ENCODE data around the gene HIGD1A.

HIGD1A gene

GRCh38 chr3:42849017-42849416 is 44.7 kb upstream of the HIGD1A start:
- DNase-seq (ENCODE audit: low read depth) = no peak
- H3K4me3 ChIP-seq (ENCODE audit: low read length) = no peak overlapping the region
- TF ChIP-seq, protein P1, sequence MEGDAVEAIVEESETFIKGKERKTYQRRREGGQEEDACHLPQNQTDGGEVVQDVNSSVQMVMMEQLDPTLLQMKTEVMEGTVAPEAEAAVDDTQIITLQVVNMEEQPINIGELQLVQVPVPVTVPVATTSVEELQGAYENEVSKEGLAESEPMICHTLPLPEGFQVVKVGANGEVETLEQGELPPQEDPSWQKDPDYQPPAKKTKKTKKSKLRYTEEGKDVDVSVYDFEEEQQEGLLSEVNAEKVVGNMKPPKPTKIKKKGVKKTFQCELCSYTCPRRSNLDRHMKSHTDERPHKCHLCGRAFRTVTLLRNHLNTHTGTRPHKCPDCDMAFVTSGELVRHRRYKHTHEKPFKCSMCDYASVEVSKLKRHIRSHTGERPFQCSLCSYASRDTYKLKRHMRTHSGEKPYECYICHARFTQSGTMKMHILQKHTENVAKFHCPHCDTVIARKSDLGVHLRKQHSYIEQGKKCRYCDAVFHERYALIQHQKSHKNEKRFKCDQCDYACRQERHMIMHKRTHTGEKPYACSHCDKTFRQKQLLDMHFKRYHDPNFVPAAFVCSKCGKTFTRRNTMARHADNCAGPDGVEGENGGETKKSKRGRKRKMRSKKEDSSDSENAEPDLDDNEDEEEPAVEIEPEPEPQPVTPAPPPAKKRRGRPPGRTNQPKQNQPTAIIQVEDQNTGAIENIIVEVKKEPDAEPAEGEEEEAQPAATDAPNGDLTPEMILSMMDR (IDR thresholded peaks at IDR 0.05; ENCODE audit: insufficient read depth, low read depth, low read length, missing control alignments) = no peak

DNA sequence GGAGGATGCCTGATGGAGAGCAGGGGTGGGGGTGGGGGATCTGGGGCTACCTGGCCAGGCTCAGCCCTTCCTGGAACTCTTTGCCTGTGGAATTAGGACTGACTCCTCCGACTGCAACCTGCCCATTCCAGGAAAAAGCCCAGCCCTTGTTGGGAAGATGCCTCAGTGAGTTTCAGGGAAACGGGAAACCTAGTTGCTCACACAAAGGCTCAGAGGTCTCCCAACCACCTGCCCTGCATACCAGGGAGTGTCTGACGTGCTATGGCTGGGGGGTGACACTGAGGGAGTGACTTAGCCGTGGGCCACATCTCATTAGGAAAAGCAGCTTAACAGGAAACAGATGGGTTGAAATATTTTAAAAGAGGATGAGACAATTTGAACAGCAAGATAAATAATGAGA is 43.4 kb upstream of the HIGD1A start:
- TF ChIP-seq, protein P1 (IDR thresholded peaks at IDR 0.05; ENCODE audit: insufficient read depth, low read depth, low read length, missing control alignments) = no peak
- no peak for DNase-seq (ENCODE audit: low read depth)
- H3K4me3 ChIP-seq (ENCODE audit: low read length) = no peak overlapping the region

DNA sequence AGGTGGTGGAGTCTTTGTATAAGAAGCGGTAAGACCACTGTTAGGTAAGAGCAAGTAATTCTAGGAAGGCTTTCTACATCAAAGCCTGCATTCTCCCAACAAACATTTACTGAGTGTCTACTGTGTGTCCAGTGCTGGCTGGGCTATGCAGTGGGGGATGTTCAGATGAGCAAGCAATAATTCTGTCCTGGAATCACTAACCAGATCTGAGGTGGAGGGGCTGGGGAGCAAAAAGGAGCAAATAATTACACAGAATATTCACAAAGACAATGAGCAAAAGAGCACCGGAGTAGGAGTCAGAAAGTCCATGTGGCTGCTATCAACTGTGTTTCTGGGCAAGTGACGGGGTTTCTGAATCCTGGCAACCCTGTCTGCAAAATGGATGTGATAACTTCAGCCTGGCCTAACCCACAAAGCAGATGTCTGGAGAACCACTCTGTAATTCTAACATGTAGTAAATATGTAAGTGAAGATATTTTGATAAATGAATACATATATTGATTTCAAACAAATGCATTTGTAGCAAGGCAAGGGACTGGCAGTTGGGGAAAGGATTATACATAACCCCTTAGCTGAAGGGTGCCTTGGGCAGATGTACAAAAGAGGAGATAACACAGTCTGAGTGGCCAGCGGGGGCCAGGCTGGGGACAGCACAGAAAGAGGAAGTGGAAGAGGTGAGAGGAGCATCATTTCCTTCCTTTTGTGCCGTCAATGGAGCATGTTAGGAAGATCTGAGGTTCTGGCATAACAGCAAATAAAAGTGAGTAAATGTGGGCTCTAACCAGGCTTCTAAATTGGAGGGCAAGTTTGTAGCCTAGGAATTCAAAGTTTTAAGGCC is 42.6 kb upstream of the HIGD1A start:
- TF ChIP-seq, protein P1 (IDR thresholded peaks at IDR 0.05; ENCODE audit: insufficient read depth, low read depth, low read length, missing control alignments) = no peak
- H3K4me3 ChIP-seq (ENCODE audit: low read length) = no peak overlapping the region
- no peak for DNase-seq (ENCODE audit: low read depth)

DNA sequence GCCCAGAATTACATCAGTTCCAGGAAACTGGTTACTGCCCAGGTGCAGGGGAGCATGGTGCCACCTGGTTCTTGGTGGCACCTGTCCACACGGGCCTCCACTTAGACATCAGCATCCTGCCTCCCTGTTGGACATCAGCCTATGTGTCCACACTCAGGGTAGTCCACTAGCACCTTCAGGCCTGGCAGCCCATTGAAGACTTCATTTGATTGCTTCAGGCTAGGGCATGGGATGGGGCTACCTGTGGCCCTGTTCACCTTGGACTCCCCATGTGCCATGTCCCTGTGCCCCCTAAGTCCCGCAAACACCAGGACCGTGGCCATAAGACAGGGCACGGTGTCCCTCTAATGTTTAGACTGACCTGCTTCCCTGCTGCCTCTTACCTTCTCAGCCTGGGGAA is 40.5 kb upstream of the HIGD1A start:
- no peak overlapping the region for H3K4me3 ChIP-seq (ENCODE audit: low read length)
- no peak for DNase-seq (ENCODE audit: low read depth)
- TF ChIP-seq, protein P1 (IDR thresholded peaks at IDR 0.05; ENCODE audit: insufficient read depth, low read depth, low read length, missing control alignments) = no peak

DNA sequence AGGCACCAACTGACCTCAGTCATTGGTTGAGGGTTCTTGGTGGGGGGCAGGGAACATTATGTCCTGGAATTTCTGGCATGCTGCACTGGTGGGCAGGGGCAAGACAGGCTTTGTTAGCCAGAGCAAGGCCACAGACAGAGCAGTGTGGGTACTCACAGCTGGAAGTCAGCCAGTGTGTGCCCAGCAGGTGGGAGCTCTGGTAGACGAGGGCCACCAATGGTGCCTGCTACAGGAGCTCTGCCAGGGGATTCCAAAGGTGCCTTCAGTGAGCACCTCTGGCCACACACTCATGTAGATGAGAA is 40.1 kb upstream of the HIGD1A start:
- TF ChIP-seq, protein P1 (IDR thresholded peaks at IDR 0.05; ENCODE audit: insufficient read depth, low read depth, low read length, missing control alignments) = no peak
- no peak overlapping the region for H3K4me3 ChIP-seq (ENCODE audit: low read length)
- no peak for DNase-seq (ENCODE audit: low read depth)

- no peak for DNase-seq (ENCODE audit: low read depth)
- no peak overlapping the region for H3K4me3 ChIP-seq (ENCODE audit: low read length)
- TF ChIP-seq, protein P1 (IDR thresholded peaks at IDR 0.05; ENCODE audit: insufficient read depth, low read depth, low read length, missing control alignments) = no peak
Measured at GRCh38 chr3:42843713-42844411, 39.6 kb upstream of the HIGD1A start.

Measured in epithelial cell of esophagus (primary cell).